ENCODE measurements around the gene RPS15. TPM values are rescaled to one million over a fixed set of nuclear protein-coding genes. Genes with fewer than 3 reads are reported as not detected.

The RPS15 gene
- polyA plus RNA-seq, 1 of the 3 experiments (the other 2 are of a cell fraction) = 3,749 TPM

DNA sequence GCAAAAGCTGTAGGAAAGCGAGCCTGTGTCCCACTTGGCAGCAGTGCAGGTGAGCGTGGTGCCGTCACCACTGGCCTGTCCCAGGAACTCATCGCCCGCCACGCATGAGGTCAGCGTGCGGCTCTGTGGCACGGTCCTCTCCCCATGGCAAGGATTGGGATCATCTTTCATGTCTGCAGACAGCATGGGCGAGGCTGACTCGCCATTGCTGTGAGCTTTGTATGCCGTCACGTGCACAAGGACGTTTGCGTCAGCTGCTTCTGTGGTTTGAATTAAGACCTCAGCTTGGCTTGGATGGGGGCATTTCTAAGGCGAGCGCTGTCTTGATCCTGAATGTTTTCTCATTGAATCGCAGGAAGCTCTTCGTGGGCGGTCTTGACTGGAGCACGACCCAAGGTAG lies 21.1 kb upstream of the RPS15 start:
- Histone ChIP-seq H3K79me2 (ENCODE audit: insufficient read depth) (peaks cover 90% of the 10 kb centered on the region), H3K9me2 (no peaks in the 10 kb centered on the region), H4K20me1 (ENCODE audit: insufficient read depth) (peaks cover 74% of the 10 kb centered on the region), H3F3A (replicated peaks; ENCODE audit: insufficient read depth) (no peaks in the 10 kb centered on the region), H3K4me3 (ENCODE audit: low read depth in 2 of 2, low read length in 1 of 2) (no peak overlapping the region), H3K4me1 (ENCODE audit: control insufficient read depth in 1 of 2, insufficient read depth in 2 of 2, low read depth in 1 of 2, low read length in 1 of 2) (peaks cover 0 to 8% of the 10 kb centered on the region in 2 experiments; a peak in 2 of 4 replicates), H2AFZ (ENCODE audit: low read depth) (no peak overlapping the region), H3K27ac (ENCODE audit: low read depth in 2 of 2, low read length in 1 of 2) (no peak overlapping the region), H3K9ac (no peak overlapping the region), H3K9me3 (no peaks in the 10 kb centered on the region), H3K27me3 (ENCODE audit: insufficient read depth) (no peaks in the 10 kb centered on the region), H3K4me2 (no peak overlapping the region), H3K36me3 (replicated peaks in 1 of 2; ENCODE audit: control insufficient read depth in 1 of 2, insufficient read depth in 2 of 2, low read length in 1 of 2) (peaks cover 0 to 62% of the 10 kb centered on the region in 2 experiments)
- no peak for TF ChIP-seq ELF1 (IDR thresholded peaks at IDR 0.05)
- no peak for TF ChIP-seq MXI1 (IDR thresholded peaks at IDR 0.05; ENCODE audit: low read depth, low read length)
- TF ChIP-seq, protein P1, sequence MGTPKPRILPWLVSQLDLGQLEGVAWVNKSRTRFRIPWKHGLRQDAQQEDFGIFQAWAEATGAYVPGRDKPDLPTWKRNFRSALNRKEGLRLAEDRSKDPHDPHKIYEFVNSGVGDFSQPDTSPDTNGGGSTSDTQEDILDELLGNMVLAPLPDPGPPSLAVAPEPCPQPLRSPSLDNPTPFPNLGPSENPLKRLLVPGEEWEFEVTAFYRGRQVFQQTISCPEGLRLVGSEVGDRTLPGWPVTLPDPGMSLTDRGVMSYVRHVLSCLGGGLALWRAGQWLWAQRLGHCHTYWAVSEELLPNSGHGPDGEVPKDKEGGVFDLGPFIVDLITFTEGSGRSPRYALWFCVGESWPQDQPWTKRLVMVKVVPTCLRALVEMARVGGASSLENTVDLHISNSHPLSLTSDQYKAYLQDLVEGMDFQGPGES (IDR thresholded peaks at IDR 0.05; ENCODE audit: low read depth, low read length) = no peak
- no peak for TF ChIP-seq MAX (IDR thresholded peaks at IDR 0.05; ENCODE audit: low read depth)
- TF ChIP-seq SMC3 (IDR thresholded peaks at IDR 0.05; ENCODE audit: low read depth, low read length) = no peak
- TF ChIP-seq GATA2 (CRISPR knock-in tag; IDR thresholded peaks at IDR 0.05) = no peak
- TF ChIP-seq RAD21 (IDR thresholded peaks at IDR 0.05; ENCODE audit: low read length) = no peak
- ChIA-PET CTCF (interaction anchor here (1.3 to 2.1 kb wide), 2 partner anchors 137 to 173 kb away, joined by 5 read pairs; no protein-coding TSS in a partner anchor), POLR2A (no interaction called here)
- DNase-seq = no peak
- WGBS (ENCODE audit: low lambda C conversion rate) = 95% methylated on average over 21 of the region's 21 CpGs

DNA sequence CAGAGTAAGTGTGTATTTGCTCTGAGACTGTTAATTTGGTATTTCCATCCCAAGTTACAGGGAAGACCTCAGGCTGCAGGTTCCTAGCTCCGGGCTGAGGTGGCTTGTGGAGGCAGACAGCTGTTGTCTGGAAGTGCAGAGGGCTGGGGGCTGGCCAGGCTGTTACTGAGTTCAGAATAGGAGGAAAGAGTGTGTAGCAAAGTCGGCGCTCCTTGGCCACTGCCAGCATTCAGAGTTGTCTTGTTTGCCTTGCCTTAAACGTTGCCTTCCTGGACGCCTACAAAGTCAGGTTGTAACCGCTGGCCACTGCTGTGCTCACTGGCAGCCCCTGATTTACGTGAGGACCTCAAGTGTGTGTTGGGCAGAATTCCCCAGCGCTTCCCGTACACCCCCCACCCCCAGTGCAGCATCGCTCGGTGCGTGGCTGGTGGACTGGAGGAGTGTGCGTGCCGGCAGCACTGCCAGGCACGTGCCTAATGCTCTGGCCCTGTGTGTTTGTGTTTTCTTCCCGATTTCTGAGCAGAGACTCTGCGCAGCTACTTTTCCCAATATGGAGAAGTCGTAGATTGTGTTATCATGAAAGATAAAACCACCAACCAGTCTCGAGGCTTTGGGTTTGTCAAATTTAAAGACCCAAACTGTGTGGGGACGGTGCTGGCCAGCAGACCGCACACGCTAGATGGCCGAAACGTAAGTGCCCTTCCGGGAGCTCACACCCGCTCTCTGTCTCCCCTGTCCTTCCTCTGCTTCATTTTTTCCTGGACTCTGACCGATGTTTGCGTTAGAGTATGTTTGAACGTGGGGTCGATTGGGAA lies 20.3 kb upstream of the RPS15 start:
- H3K27me3 ChIP-seq (ENCODE audit: insufficient read depth) = no peaks in the 10 kb centered on the region
- no peak overlapping the region for H2AFZ ChIP-seq (ENCODE audit: low read depth)
- H3F3A ChIP-seq (replicated peaks; ENCODE audit: insufficient read depth) = no peaks in the 10 kb centered on the region
- 95% methylated on average over 22 of the region's 30 CpGs for WGBS (ENCODE audit: low lambda C conversion rate)
- peaks cover 0 to 65% of the 10 kb centered on the region in 2 experiments for H3K36me3 ChIP-seq (replicated peaks in 1 of 2; ENCODE audit: control insufficient read depth in 1 of 2, insufficient read depth in 2 of 2, low read length in 1 of 2)
- no peak overlapping the region for H3K27ac ChIP-seq (ENCODE audit: low read depth in 2 of 2, low read length in 1 of 2)
- CTCF ChIA-PET = interaction anchor here (0.6 to 1.7 kb wide), 2 partner anchors 8 to 9 kb away, joined by 3 to 4 read pairs; no protein-coding TSS in a partner anchor
- H3K4me1 ChIP-seq (ENCODE audit: control insufficient read depth in 1 of 2, insufficient read depth in 2 of 2, low read depth in 1 of 2, low read length in 1 of 2) = peaks cover 0 to 8% of the 10 kb centered on the region in 2 experiments; a peak in 2 of 4 replicates
- H4K20me1 ChIP-seq (ENCODE audit: insufficient read depth) = peaks cover 70% of the 10 kb centered on the region
- no peak overlapping the region for H3K9ac ChIP-seq
- H3K4me3 ChIP-seq (ENCODE audit: low read depth in 2 of 2, low read length in 1 of 2) = no peak overlapping the region
- no peaks in the 10 kb centered on the region for H3K9me3 ChIP-seq
- H3K4me2 ChIP-seq = no peak overlapping the region
- H3K79me2 ChIP-seq (ENCODE audit: insufficient read depth) = peaks cover 82% of the 10 kb centered on the region
- no peaks in the 10 kb centered on the region for H3K9me2 ChIP-seq
- TF ChIP-seq, protein P2, sequence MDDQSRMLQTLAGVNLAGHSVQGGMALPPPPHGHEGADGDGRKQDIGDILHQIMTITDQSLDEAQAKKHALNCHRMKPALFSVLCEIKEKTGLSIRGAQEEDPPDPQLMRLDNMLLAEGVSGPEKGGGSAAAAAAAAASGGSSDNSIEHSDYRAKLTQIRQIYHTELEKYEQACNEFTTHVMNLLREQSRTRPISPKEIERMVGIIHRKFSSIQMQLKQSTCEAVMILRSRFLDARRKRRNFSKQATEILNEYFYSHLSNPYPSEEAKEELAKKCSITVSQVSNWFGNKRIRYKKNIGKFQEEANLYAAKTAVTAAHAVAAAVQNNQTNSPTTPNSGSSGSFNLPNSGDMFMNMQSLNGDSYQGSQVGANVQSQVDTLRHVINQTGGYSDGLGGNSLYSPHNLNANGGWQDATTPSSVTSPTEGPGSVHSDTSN (IDR thresholded peaks at IDR 0.05) = no peak
- TF ChIP-seq JUND (IDR thresholded peaks at IDR 0.05) (no peak), CTCF (IDR thresholded peaks at IDR 0.05) (no peak), RFX5 (IDR thresholded peaks at IDR 0.05; ENCODE audit: low read length) (no peak), TEAD4 (IDR thresholded peaks at IDR 0.05; ENCODE audit: borderline replicate concordance, insufficient read depth) (no peak), SIN3A (IDR thresholded peaks at IDR 0.05; ENCODE audit: borderline replicate concordance, low read depth, low read length) (no peak), MEF2A (IDR thresholded peaks at IDR 0.05; ENCODE audit: borderline replicate concordance, low read depth) (no peak), TCF12 (IDR thresholded peaks at IDR 0.05) (no peak)
- no peak for DNase-seq
- POLR2A ChIA-PET = no interaction called here

Data from SK-N-SH (cell line).